NCI-H345 treated with DMSO at 0.1 percent for 48 hours (cell line): ENCODE measurements around the gene CCT8L2.
"Not testable (repeated sequence)": the region's sequence is repeated elsewhere in the genome, so short reads cannot be mapped to it uniquely, and the experiment has no call there.

Experiments
- DNase-seq: peaks from one replicate; lab custom pipeline; 2025; ENCODE audit not compliant: unreplicated experiment; lab: John Stamatoyannopoulos, UW

CCT8L2 gene

GRCh38 chr22:16599648-16600047, 7.0 kb upstream of the CCT8L2 start:
- DNase-seq = not testable (repeated sequence)

GRCh38 chr22:16595251-16595650, 2.6 kb upstream of the CCT8L2 start:
- DNase-seq = not testable (repeated sequence)

GRCh38 chr22:16594026-16594425, 1.4 kb upstream of the CCT8L2 start:
- DNase-seq = no peak

GRCh38 chr22:16592231-16592630, 379 bp downstream of the CCT8L2 start:
- DNase-seq = not testable (repeated sequence)

- not testable (repeated sequence) for DNase-seq
Observed at GRCh38 chr22:16591136-16591535, 1.5 kb downstream of the CCT8L2 start.

GRCh38 chr22:16586991-16587390, 5.6 kb downstream of the CCT8L2 start:
- no peak for DNase-seq

GRCh38 chr22:16586170-16586569, 6.4 kb downstream of the CCT8L2 start:
- DNase-seq = no peak

- not testable (repeated sequence) for DNase-seq
Observed at GRCh38 chr22:16580872-16581271, 11.7 kb downstream of the CCT8L2 start.

- not testable (repeated sequence) for DNase-seq
Observed at GRCh38 chr22:16569240-16569834, 23.3 kb downstream of the CCT8L2 start.

GRCh38 chr22:16568425-16568758, 24.2 kb downstream of the CCT8L2 start:
- no peak for DNase-seq

GRCh38 chr22:16567617-16568424, 24.8 kb downstream of the CCT8L2 start:
- DNase-seq = not testable (repeated sequence)

GRCh38 chr22:16566421-16567151, 26.0 kb downstream of the CCT8L2 start:
- not testable (repeated sequence) for DNase-seq

GRCh38 chr22:16565585-16566420, 26.8 kb downstream of the CCT8L2 start:
- DNase-seq = not testable (repeated sequence)

- not testable (repeated sequence) for DNase-seq
Observed at GRCh38 chr22:16564837-16565584, 27.6 kb downstream of the CCT8L2 start.

- no peak for DNase-seq
Observed at GRCh38 chr22:16563555-16564520, 28.8 kb downstream of the CCT8L2 start.

GRCh38 chr22:16562711-16563554, 29.7 kb downstream of the CCT8L2 start:
- DNase-seq = no peak

- not testable (repeated sequence) for DNase-seq
Observed at GRCh38 chr22:16561093-16561658, 31.4 kb downstream of the CCT8L2 start.

- not testable (repeated sequence) for DNase-seq
Observed at GRCh38 chr22:16560651-16561050, 32.0 kb downstream of the CCT8L2 start.
